GM18867 (cell line): ENCODE data around the gene COL27A1.

Experiments used
- ATAC-seq: cut with Tn5 transposase; IDR thresholded peaks from one replicate; pipeline ENCODE4 v1.9.1; 2021; ENCODE audit warnings: mild to moderate bottlenecking, moderate library complexity; ENCODE audit not compliant: unreplicated experiment

Gene COL27A1

GRCh38 chr9:114348261-114348905 is 193.0 kb downstream of the COL27A1 start:
- no peak for ATAC-seq

- ATAC-seq, result peak; percentile 87
Observed at GRCh38 chr9:114348906-114349482, 193.7 kb downstream of the COL27A1 start.

DNA sequence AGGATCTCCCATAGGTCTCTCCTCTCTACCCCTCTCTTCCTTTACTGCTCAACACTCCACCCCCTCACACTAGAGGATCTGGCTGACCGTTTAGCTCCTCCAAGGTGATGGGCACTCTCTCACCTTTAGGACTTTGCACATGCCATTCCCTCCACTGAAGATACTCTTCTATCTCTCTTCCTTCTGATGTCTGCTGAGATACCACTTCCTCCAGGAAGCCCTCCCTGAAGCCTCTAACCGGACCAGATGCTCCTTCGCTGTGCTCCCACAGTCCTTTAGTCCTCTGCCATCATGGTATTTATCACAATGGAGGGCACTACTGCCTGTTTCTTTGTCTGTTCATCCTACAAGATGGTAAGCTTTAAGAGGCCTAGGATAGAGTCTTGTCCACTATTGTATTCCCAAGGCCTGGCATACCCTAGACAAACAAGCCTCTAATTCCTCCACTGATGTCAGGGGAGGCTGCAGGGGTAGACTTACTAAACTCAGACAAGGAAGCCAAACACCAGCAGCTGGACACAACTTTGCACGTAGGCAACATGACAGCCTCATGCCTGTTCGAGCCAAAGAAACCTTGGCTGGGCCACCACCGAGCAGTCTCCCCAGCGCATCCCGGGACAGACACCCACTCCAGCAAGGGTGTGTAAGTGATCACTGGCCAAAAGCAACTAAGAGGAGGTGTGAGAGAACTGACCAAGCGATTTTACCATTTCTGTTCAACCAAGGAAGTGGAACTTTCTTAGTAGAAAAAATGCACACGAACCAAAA is 194.6 kb downstream of the COL27A1 start:
- no peak for ATAC-seq

DNA sequence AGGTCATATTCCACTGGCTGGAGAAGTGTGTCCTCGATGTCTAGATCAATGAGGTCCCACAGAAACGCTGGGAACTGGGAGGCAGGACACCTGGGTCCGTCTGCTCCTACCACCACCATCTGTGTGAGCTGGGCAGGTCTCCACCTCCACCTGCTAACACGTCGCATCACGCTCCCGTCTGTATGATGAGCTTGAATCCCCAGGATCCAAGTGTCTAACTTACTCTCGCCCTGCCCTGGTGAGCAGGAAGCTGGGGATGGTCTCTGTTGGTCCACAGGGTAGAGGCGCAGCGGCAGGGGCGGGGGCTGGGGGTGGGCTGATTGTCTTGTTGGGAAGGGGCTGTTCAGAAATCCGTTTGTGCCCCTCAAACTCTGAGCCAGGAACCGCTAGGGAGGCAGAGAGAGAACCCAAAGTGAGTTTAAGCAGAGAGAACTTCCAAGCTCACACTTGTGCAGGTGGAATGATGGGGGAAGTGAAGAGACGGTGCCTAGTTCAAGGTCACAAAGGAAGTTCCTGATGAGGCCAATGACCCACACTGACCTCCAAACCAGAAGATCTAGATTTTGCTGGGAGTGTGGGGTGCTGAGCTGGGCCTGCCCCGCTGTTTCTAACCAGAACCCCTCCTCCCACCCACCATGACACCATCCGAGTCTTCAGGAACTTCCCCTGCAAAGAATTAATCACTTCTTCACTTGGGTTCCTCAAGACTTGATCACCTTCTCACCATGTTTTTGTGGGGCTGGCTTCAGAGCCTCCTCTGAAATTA is 195.5 kb downstream of the COL27A1 start:
- no peak for ATAC-seq

GRCh38 chr9:114351932-114352331 is 196.6 kb downstream of the COL27A1 start:
- no peak for ATAC-seq

DNA sequence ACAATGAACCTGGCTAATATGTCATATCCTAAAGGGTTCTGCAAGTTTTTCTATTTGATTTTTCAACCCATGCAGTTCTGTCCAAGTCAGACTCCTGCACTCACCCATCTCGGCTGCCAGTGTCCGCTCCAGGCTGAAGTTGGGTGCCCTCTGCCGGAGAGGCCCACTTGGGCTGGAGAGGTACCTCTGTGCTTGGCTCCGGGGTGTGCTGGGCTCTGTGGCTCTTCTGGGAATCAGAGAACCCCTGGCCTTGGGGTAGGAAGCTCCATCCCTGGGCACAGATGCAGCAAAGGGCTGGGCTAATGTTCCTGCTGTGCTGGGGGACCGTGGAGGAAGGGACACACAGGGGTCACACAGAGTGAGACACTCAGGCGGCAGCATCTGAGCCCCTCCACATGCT is 200.5 kb downstream of the COL27A1 start:
- ATAC-seq, result no peak

- no peak for ATAC-seq
Observed at GRCh38 chr9:114356792-114357191, 201.5 kb downstream of the COL27A1 start.

DNA sequence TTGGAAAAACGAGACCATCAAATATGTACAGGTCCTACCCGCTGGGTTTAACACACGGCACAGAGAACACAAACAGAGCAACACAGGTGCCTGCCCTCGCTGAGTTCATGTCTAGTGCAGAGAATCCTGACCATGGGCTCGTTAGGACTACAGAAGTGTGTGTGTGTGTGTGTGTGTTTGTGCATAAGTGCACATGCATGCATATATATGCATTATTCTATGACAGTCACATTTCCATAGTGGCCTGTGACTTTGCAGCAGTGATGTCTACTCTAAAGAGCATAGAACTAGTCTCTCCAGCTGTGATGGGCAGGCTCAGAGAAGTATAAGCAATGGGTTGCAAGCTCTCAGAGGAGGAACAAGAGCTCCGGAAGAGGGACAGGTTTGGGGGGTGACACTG is 202.0 kb downstream of the COL27A1 start:
- ATAC-seq, result no peak

DNA sequence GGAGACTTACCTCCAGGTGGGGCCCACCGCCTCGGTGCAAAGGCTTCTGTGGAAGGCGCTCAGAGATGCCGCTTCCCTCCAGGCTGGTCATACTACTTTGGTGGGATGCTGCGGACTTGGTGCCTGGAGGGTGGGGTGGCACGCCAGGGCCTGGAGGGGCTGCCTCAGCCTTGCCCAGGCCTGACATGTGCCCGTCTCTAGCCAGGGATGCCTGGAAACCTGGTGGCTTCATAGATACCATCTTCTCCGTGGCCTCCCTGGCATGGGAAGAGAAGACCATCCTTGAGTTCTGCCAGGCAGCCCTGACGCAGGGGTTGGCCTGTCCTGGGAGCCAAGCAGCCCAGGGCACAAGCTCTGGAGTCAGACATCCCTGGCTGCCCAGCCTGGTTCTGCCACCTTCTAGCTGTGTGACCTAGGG is 202.6 kb downstream of the COL27A1 start:
- no peak for ATAC-seq

- no peak for ATAC-seq
Observed at GRCh38 chr9:114359801-114360200, 204.5 kb downstream of the COL27A1 start.

DNA sequence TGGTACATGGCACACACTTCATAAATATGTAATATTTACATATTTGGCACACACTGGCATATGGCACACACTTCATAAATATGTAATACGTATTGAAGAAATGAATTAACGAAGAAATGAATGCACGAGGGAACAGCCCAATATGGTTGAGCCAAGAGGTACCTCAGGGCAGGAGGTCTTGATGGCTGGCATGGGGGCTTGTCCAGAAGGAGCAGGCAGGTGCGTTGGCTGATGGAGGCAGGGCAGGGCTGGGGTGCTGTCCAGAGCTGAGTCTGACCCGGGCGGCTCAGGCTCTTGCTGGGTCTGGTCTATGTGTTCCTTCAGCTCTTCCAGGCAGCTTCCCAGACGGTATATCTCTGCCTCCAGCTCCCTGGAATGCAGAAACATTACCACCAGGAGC is 206.2 kb downstream of the COL27A1 start:
- ATAC-seq, result no peak
